Bronchial epithelial cell (primary cell): Measurements from ENCODE around the gene OR10H5. TPM values are rescaled to one million over a fixed set of nuclear protein-coding genes. Genes with fewer than 3 reads are reported as not detected.

ENCODE experiments used
- DNase-seq: peaks from one replicate; pipeline ENCODE4 v3.0.0-alpha.2; 2010; ENCODE audit warnings: low read depth
- FAIRE-seq: peaks from 2 replicates; lab custom pipeline; 2011; peaks lifted over from hg19 to GRCh38; lab: Jason Lieb, UNC
- H3K27me3 ChIP-seq: 2 replicates; pipeline ENCODE4 v1.5.1; 2011; ENCODE audit warnings: low read length; ENCODE audit not compliant: control insufficient read depth, insufficient read depth
- H3K36me3 ChIP-seq: 2 replicates; pipeline ENCODE4 v1.5.1; 2011; ENCODE audit warnings: low read length; ENCODE audit not compliant: control insufficient read depth, insufficient read depth
- H3K4me3 ChIP-seq: 2 replicates; pipeline ENCODE4 v1.5.1; 2011; ENCODE audit warnings: mild to moderate bottlenecking, low read depth, low read length, control low read depth
- CTCF ChIP-seq: IDR thresholded peaks from 2 replicates; pipeline ENCODE4 v1.5.1; 2011; ENCODE audit warnings: mild to moderate bottlenecking, moderate library complexity, low read length, control low read depth, inconsistent platforms; ENCODE audit not compliant: insufficient read depth, severe bottlenecking
- total RNA-seq: library from RNA; depleted of rRNA; stranded (reverse); fragments of >200 nt; gene quantifications from 2 replicates; pipeline ENCODE4 v1.2.1, GENCODE V29; 2014

OR10H5 gene
- not detected in 2 replicates for total RNA-seq

GRCh38 chr19:15787611-15788155 lies at the start of gene OR10H5:
Gene OR10H5 (plus strand): TSS chr19:15787661. CDS start chr19:15794049, 6,388 bp downstream.
- FAIRE-seq (peak; percentile 68), DNase-seq (no peak)
- no peaks in the 10 kb centered on the region for H3K36me3 ChIP-seq
- TF ChIP-seq CTCF, result no peak
- H3K4me3 ChIP-seq, result no peak within 1 kb of the TSS
- no peaks in the 10 kb centered on the region for H3K27me3 ChIP-seq

- FAIRE-seq (no peak), DNase-seq (no peak)
- Histone ChIP-seq H3K27me3 (no peaks in the 10 kb centered on the region), H3K36me3 (no peaks in the 10 kb centered on the region), H3K4me3 (no peak within 1 kb of the TSS)
- TF ChIP-seq CTCF, result no peak
These were observed 49.7 kb upstream of the OR10H5 start, which contains the start of gene OR10H3 for GRCh38 chr19:15737722-15738121. Gene OR10H3 (plus strand): TSS chr19:15737985. CDS start chr19:15741393, 3,408 bp downstream.

GRCh38 chr19:15740785-15741184 lies 46.7 kb upstream of the OR10H5 start:
- Histone ChIP-seq H3K4me3 (no peak overlapping the region), H3K27me3 (no peaks in the 10 kb centered on the region), H3K36me3 (no peaks in the 10 kb centered on the region)
- no peak for FAIRE-seq
- DNase-seq, result no peak
- no peak for TF ChIP-seq CTCF

GRCh38 chr19:15748239-15748638 lies 39.2 kb upstream of the OR10H5 start:
- Histone ChIP-seq H3K36me3 (no peaks in the 10 kb centered on the region), H3K27me3 (no peaks in the 10 kb centered on the region), H3K4me3 (no peak overlapping the region)
- FAIRE-seq (no peak), DNase-seq (no peak)
- no peak for TF ChIP-seq CTCF

- TF ChIP-seq CTCF, result no peak
- DNase-seq (no peak), FAIRE-seq (no peak)
- no peaks in the 10 kb centered on the region for H3K27me3 ChIP-seq
- H3K36me3 ChIP-seq, result no peaks in the 10 kb centered on the region
- H3K4me3 ChIP-seq, result no peak overlapping the region
These were observed 29.1 kb upstream of the OR10H5 start for GRCh38 chr19:15758379-15758778.
